ENCODE data around the gene SIK3. TPM values are rescaled to one million over a fixed set of nuclear protein-coding genes. Genes with fewer than 3 reads are reported as not detected.
"Not testable (repeated sequence)": the region's sequence is repeated elsewhere in the genome, so short reads cannot be mapped to it uniquely, and the experiment has no call there.

SIK3 gene
- 28.7 TPM for total RNA-seq
- long read RNA-seq, partial matches to known transcripts, result 10 of 14 reads
- long read RNA-seq, other reads (novel, unspliced or antisense), result 4 of 14 reads

DNA sequence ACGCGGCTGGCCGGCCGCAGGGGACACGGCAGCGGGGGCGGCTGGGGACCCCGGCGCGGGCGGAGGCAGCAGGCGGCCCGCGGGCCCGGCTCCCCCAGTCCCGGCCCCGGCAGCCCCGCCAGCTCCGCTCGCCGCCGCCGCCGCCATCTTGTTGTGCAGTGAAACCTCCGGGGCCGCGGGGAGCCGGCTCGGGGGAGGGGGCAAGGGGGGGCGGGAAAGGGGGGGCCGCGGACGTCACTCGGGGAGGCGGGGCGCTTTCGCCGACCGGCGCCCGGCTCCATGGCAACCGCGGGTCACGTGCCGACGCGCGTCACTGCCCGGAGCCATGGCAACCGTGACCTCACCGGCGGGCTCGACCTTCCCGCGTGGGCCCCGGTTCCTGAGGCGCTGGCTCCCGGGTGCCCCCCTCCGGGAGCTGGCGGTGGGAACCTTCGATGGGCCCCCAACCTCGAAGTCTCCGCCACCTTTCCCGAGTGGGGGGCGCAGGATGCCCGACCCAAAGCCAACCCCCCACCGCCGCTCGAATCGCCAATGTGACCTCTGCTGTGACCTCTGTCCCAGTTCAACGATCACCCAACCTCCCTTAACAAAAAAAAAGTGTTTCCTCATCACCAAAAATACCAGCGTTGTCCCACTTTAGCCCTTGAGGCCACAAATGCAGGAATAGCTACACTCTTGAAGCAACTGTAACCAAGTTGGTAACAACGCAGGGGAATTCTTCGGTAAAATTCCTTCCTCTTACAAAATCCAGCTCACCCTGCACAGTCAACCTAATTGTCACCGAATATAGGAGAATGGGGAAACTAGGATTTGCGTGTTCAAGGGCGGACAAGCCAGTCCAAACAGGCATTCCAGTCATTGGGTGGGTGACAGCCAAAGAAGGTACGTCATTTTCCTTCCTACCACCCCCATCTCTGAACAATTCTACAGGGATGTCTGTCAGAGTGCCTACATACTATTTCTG, at the start of gene SIK3:
TSS of gene SIK3 (minus strand) at position 160 of the 964 bp plus-strand sequence. CDS start at position 147, 13 bp downstream.
- ATAC-seq (peak; percentile 90), DNase-seq (ENCODE audit: missing footprints) (peak; percentile 97)
- intact Hi-C loops (cut with DNase I), result loop anchor here (5.0 kb wide), 3 partner anchors 141 to 229 kb away; partner anchors contain the start of gene CEP164

GRCh38 chr11:117146521-117146920, 48.3 kb upstream of the SIK3 start:
- intact Hi-C loops (cut with DNase I), result no loop called here
- ATAC-seq (no peak), DNase-seq (ENCODE audit: missing footprints) (no peak)

DNA sequence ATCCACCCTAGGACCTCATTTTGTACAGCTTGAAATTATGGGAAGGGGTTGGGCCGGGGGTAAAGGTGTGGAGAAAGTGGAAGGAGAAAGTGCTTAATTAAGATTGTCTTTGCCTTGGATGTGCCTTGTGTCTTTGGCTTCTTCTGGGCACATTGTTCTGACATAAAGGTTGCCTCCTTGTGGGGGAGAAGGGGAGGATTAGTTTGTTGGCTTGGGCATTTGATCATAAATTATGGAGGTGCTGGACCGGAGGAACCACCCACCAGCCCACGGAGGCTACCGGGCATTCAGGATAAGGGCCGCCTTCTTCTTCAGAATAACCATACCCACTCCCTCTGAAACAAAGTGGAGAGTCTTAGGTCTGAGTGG, 47.1 kb upstream of the SIK3 start:
- intact Hi-C loops (cut with DNase I), result no loop called here
- ATAC-seq (no peak), DNase-seq (ENCODE audit: missing footprints) (no peak)

DNA sequence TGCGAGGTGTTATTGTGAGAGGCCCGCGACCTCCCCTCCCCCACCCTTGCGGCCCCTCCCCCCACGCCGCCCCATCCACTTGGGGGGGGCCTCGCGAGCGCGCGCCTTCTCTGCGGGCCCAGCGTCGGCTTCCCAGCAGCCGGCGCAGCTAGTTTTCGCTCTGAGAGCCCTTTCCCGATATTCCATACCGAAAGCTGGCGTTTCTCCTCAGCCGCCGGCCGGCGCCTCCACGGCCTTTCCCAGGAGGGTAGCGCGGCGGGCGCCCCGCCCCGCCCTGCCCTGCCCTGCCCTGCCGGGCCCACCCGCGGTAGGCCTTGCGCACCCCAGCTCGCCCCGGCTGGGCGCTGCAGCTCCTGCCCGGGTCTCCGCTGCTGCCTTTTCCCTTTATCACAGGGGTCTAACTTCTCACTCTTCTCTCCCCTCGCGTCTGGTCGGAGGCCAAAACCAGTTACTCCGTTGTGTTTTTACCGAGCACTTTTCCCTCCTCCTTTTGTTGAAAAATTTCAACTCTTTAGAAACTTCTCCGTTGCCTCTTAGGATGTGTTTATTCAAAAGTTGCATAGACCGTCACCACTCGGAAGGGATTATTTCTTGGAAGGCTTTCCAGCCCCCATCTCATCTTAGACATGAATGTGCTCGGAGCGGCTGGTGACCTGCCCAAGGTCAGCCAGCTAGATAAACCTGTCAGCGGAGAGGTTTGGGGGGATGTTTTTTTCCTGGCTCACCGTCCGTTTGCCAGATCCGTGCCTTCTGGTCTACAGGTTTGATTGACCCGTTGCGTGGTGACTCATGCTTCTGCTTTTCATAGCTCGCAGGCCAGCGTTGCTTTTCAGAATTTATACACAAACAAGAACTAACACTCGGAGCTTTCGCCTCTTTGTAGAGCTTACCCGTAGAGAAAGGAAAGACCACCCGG, 46.5 kb upstream of the SIK3 start:
- peak; percentile 78 for ATAC-seq
- DNase-seq (ENCODE audit: missing footprints), result peak; percentile 83
- intact Hi-C loops (cut with DNase I), result loop anchor here (1.0 to 5.0 kb wide), 2 partner anchors 33 to 77 kb away; partner anchors contain the start of gene SIDT2

DNA sequence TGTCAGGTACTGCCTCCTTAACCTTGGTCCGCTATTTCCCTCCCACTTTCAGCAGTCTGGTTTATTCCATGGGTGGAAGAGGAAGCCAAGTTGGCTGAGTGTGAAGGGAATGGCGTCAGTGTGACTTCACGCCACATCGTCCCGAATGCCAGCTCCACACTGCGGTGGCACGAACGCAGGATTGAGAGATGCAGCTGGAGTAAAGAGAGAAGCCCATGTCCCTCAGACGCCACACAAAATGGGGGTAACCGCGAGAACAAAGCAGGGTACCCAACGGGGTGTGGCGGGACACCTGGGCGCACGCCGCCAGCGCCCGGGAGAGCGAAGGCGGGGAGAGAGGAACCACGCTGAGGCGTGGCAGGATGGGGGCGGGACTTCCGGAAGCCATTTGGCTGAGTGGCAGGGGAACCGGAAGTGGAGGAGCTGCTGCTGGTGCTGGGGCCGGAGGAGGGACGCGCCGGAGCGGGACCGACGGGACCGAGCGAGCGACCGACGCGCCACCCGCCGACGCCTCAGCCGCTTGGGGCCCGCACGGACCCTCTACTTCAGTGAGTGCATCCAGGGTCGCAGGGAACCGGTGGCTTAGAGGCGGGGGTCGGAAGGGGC, 45.7 kb upstream of the SIK3 start, which contains the start of gene PAFAH1B2:
TSS of gene PAFAH1B2 (plus strand) at position 417 of the 606 bp plus-strand sequence. CDS start 8,161 bp downstream, outside the sequence.
- ATAC-seq, result peak; percentile 98
- DNase-seq (ENCODE audit: missing footprints), result peak; percentile 97
- intact Hi-C loops (cut with DNase I), result loop anchor here (1.0 to 5.0 kb wide), 2 partner anchors 33 to 77 kb away; partner anchors contain the start of gene SIDT2

DNA sequence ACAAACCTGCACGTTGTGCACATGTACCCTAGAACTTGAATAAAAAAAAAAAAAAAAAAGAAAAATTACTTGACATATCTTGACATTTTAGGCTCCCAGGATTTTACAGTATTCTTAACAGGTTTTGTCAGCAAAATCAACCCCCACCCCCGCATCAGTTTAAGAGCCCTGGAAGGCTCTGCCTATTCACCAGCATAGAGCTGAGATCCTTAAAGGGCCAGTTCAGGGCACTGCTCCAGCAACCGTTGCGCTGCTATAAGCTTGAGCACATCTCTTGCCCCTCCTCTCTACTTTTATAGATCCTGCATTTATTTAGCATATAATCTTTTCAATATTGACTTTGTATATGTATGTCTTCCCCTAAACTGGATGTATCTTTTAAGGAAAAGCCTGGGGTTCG, 45.2 kb upstream of the SIK3 start:
- intact Hi-C loops (cut with DNase I), result loop anchor here (5.0 kb wide), 1 partner anchor 34 kb away; the partner anchor contains the start of gene SIDT2
- DNase-seq (ENCODE audit: missing footprints) (no peak), ATAC-seq (peak; percentile 27)

- peak; percentile 23 for ATAC-seq
- intact Hi-C loops (cut with DNase I); DNase-seq (ENCODE audit: missing footprints): not testable (repeated sequence)
These were observed 39.2 kb upstream of the SIK3 start for GRCh38 chr11:117137223-117138086.

- not testable (repeated sequence) for ATAC-seq; DNase-seq (ENCODE audit: missing footprints)
- intact Hi-C loops (cut with DNase I), result loop anchor here (5.0 kb wide), 1 partner anchor 72 kb away; no protein-coding TSS in a partner anchor
These were observed 36.8 kb upstream of the SIK3 start for GRCh38 chr11:117134979-117135378.

- no peak for ATAC-seq
- intact Hi-C loops (cut with DNase I), result loop anchor here (5.0 kb wide), 1 partner anchor 73 kb away; no protein-coding TSS in a partner anchor
- DNase-seq (ENCODE audit: missing footprints), result no peak
These were observed 36.2 kb upstream of the SIK3 start for GRCh38 chr11:117134431-117134830.

DNA sequence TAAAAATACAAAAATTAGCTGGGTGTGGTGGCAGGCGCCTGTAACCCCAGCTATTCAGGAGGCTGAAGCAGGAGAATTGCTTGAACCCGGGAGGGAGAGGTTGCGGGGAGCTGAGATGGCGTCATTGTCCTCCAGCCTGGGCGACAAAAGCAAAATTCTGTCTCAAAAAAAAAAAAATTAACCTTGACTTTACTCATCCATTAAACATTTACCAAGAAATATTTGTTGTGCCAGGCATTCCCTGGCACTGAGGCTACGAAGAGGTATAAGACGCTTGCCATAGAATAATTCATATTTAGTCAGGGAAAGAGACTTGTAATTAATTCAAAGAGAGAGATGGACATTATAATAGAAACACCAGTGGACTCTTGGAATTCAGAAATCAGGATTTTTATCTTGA, 32.7 kb upstream of the SIK3 start:
- no peak for DNase-seq (ENCODE audit: missing footprints)
- intact Hi-C loops (cut with DNase I), result loop anchor here (5.0 kb wide), 1 partner anchor 76 kb away; no protein-coding TSS in a partner anchor
- ATAC-seq, result no peak

DNA sequence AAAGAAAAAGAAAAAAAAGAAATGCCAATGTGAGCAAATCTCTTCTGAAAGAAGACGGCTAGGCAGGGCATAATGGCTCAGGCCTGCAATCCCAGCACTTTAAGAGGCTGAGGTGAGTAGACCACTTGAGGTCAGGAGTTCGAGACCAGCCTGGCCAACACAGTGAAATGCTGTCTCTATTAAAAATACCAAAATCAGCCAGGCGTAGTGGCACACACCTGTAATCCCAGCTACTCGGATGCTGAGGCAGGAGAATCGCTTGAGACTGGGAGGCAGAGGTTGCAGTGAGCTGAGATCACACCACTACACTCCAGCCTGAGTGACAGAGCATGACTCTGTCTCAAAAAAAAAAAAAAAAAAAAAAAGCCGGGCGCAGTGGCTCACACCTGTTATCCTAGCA, 32.2 kb upstream of the SIK3 start:
- not testable (repeated sequence) for ATAC-seq; DNase-seq (ENCODE audit: missing footprints)
- intact Hi-C loops (cut with DNase I), result loop anchor here (5.0 kb wide), 1 partner anchor 77 kb away; no protein-coding TSS in a partner anchor

GRCh38 chr11:117128289-117128688, 30.1 kb upstream of the SIK3 start:
- intact Hi-C loops (cut with DNase I), result no loop called here
- no peak for DNase-seq (ENCODE audit: missing footprints)
- no peak for ATAC-seq

- ATAC-seq, result no peak
- no peak for DNase-seq (ENCODE audit: missing footprints)
- intact Hi-C loops (cut with DNase I), result no loop called here
These were observed 29.1 kb upstream of the SIK3 start for GRCh38 chr11:117127171-117127901.

- no peak for DNase-seq (ENCODE audit: missing footprints)
- intact Hi-C loops (cut with DNase I), result no loop called here
- no peak for ATAC-seq
These were observed 28.2 kb upstream of the SIK3 start for GRCh38 chr11:117126223-117126965.

DNA sequence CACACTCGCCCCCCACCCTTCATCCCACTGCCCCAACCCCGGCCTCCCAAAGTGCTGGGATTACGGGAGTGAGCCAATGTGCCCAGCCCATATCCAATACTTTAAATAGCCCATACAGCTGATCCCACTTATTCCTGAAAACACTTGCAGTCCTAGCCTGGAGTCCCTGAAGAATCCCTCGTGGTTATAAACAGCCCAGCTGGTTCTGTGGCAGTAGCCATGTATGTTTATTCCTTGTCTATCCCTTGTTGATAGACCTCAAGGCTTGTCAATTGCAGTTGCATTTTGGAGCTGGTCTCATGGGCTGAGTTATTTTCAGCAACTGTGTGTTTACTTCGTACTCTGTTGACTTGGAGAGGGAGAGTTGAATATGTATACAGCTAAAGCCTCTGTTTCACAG, 24.3 kb upstream of the SIK3 start:
- no peak for DNase-seq (ENCODE audit: missing footprints)
- no peak for ATAC-seq
- intact Hi-C loops (cut with DNase I), result no loop called here

GRCh38 chr11:117121176-117121575, 22.9 kb upstream of the SIK3 start:
- intact Hi-C loops (cut with DNase I), result no loop called here
- DNase-seq (ENCODE audit: missing footprints) (no peak), ATAC-seq (no peak)

Data from Right ventricle myocardium inferior (tissue), 1 donor.